GM12891 (cell line): ENCODE data around the gene FBXO31.
A peak's percentile ranks its signal among the peaks of the same experiment; 100 is the strongest.

Source experiments
- DNase-seq: peaks from one replicate; pipeline ENCODE4 v3.0.0; 2011; ENCODE audit warnings: low spot score; ENCODE audit not compliant: insufficient read length
- FAIRE-seq: peaks from 2 replicates; lab custom pipeline; 2011; peaks lifted over from hg19 to GRCh38; lab: Jason Lieb, UNC
- PAX5 ChIP-seq: IDR thresholded peaks from 2 replicates; pipeline ENCODE4 v1.6.1; 2011; ENCODE audit warnings: low read length, moderate library complexity, mild to moderate bottlenecking; ENCODE audit not compliant: insufficient read depth, severe bottlenecking
- POLR2A ChIP-seq: IDR thresholded peaks from 2 replicates; pipeline ENCODE4 v1.6.1; 2011; ENCODE audit warnings: low read depth, low read length, control low read depth
- POLR2AphosphoS5 ChIP-seq: IDR thresholded peaks from 2 replicates; pipeline ENCODE4 v1.6.1; 2011; ENCODE audit warnings: low read depth, low read length, control low read depth
- POU2F2 ChIP-seq: IDR thresholded peaks from 2 replicates; pipeline ENCODE4 v1.6.1; 2011; ENCODE audit warnings: low read depth, mild to moderate bottlenecking, control low read depth, low read length, moderate library complexity
- SPI1 ChIP-seq: IDR thresholded peaks from 2 replicates; pipeline ENCODE4 v1.6.1; 2011; ENCODE audit warnings: low read depth, low read length, control low read depth
- TAF1 ChIP-seq: IDR thresholded peaks from 2 replicates; pipeline ENCODE4 v1.6.1; 2011; ENCODE audit warnings: low read depth, low read length, control low read depth

FBXO31 gene

DNA sequence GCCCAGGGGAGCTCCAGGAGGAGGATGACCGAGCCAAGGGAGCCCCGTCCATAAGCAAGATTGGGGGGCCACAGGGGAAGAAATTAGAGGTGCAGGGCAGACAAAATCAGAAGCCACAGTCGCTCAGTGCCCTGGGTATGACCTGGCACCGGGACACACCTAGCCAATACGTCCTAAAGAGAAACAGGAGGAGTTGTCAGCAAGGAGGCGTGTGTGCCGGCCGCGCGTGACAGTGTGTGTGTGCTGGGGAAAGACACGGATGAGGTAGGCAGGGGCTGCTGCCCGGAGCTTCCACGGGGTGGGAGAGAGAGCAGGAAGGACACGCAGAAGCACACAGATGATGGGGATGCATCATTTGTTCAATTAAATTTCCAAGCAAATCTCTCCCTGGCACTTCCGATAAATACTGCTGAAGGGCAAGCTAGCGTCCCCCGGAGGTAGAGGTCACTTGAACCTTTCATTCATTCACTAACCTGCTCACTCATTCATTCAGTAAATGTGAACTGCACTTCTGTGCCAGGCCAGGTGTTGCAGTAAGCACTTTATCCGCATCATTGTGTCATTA, 104.4 kb downstream of the FBXO31 start:
- TF ChIP-seq POLR2AphosphoS5 (no peak), TAF1 (no peak), POU2F2 (no peak), PAX5 (no peak), SPI1 (no peak), POLR2A (no peak)
- no peak for FAIRE-seq

GRCh38 chr16:87278191-87279093, 105.1 kb downstream of the FBXO31 start:
- DNase-seq (peak; percentile 83), FAIRE-seq (peak; percentile 38)
- TF ChIP-seq POU2F2 (no peak), SPI1 (no peak), TAF1 (no peak), POLR2AphosphoS5 (no peak), PAX5 (no peak), POLR2A (no peak)

More for the DNA sequence above, 104.4 kb downstream of the FBXO31 start:
- DNase-seq: no peak
